HG03095 (cell line): ENCODE results near the gene PDXK.

Experiments
- ATAC-seq: cut with Tn5 transposase; IDR thresholded peaks from one replicate; pipeline ENCODE4 v1.9.1; 2021; ENCODE audit warnings: moderate library complexity; ENCODE audit not compliant: unreplicated experiment

Gene PDXK

DNA sequence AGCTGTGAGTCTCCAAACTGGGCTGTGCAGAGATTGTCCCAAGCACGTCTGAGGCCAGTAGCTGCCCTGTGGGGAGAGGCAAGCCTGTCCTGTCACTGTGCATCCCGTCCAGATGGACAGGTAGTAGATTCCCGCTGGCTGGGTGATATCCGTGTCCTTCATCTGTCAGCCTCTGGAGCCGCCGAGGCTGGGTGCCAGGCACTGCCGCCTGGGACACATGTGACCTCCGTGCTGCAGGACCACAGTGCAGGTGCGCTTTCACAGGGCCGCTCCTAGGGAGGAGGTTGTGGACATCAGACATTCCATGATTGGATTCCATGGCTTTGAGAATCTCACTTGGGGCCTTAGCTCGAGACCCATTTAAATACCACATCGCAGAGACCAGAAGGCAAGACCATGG is 4.7 kb downstream of the PDXK start:
- no peak for ATAC-seq

DNA sequence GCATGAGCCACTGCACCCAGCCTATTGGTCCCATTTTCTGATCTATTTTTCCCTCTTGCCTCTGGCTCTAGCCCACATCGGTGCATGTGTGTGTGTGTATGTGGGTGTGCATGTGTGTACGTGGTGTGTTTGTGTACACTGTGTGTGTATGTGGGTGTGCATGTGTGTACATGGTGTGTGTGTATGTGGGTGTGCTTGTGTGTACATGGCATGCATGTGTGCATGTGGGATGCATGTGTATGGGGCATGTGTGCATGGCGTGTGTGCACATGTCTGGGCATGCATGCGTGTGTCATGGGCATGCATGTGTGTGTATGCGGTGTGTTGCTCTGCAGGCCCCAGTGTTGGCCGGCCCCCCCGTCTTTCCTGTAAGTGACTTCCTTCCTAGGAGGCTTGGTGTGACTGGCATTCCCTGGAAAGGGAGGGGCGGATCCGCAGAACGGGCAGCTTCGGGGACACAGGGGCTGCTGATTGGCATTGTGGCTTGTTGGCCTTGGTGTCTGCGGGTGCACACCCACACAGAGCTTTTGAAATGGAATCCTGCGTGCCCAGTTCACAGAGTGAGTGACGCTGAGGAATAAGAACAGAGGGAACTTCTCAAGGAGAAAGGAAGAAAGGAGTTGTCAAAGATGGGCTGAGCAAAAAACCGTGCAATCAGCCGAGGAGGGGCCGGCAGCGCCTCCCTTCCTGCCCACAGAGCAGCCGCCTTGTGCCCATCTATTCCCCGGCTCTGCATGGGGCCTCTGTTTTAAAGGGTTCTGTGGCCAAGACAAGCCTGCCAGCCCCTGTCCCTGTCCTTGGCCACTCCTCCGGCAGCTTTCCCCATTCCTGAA is 8.0 kb downstream of the PDXK start:
- no peak for ATAC-seq

DNA sequence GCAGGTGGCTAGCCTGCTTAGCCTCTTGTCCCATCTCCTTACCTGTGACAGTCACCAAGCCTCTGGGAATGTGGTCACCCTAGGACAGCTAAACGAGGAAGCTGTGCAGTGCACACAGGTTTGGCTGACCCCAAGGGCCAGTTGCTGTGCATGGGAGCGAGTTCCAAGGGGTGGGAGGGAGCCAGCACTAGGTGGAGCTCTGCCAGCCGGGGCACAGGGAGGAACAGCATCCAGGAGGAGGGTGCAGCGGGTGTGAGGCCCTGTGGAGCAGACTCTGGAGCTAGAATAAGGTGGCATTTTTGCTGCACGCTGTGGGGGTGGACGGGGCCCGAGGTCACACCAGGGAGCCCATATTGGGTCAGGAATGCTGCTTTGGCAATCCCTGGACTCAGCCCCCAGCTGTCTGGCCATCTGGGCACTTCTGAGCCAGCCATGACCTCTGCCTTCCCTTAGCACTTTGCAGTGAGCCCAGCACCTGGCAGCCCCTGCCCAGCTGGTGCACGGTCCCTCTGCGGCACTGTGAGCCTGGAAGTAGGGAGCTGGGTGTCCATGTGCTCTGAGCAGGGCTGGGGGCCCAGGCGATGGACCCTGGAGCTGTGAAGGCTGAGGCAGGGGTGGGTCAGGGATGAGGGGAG is 8.7 kb downstream of the PDXK start:
- ATAC-seq, result no peak

DNA sequence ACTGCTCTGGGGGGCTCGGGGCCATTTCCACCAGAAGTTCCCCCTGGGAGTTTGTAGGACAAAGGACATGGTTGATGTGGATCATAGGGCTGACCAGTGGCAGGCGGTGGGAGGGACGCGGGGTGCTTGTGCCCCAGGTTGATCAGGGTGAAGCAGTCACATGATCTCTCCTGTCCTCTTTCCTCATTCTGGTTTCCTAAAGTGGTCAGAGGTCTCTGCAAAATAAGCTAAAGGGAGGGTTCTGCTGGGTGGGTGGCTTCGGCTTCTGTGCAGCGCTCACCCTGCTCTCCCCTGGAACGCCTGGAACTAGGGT is 9.2 kb downstream of the PDXK start:
- ATAC-seq, result peak; percentile 3

DNA sequence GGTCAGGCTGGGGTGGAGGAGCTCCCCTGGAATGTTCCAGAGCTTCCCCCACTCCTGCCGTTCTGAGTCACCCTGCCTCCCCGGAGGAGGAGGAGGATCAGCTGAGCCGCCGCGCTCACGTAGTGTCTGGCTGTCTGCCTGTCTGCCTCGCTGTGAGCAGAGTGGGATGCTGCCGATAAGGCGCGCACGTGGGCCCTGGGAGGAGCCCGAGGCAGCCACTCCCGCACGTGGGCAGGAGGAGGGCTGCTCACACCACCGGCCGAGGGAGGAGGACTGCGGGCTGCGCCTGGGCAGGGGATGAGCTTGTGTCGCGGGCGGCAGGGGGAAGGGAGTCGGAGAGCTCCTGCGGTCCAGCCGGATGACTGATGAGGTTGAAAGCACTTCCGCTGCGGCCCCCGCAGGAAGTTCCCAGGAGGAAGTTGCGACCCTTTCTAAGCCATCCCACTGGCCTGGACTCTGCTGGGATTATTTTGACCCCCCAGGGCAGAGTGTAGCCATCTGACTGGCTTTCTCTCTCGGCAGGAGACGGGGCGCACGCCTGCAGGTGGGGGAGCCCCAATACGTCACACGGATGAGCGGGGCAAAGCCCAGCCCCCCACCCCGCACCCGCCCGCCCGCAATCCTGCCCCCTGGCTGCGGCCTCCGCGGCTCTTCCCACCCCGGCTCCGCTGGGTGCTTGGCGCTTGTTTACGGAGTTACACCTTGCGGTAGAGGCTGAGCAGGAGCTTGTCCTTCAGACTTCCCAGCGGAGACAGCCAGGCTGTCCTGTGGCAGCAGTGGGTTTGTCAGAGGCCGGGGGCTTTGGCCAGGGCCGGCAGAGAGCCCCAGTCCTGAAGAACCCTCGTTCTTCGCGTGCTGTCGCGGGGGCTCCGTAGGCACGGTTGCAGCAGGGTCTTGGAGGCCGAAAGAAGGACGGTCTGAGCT is 9.8 kb downstream of the PDXK start:
- ATAC-seq, result peak; percentile 46

DNA sequence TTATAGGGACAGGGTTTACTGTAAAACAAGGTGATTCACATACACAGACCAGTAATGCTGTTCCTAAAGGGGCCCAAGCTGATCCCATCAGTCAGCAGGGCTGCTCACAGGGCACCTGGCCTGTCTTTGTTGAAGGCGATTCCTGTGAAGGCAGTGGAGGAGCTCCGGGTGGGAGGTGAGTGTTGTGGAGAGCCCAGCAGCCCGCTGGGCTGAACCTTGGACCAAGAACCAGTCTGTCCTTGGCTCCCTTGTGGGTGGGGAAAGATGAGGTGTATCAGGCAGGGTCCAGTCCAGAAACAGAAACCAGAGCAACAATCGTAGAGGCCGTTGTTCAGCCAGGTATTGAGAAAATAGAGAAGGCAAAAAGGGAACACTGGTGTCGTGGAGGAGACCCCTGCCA is 12.5 kb downstream of the PDXK start:
- ATAC-seq, result no peak

DNA sequence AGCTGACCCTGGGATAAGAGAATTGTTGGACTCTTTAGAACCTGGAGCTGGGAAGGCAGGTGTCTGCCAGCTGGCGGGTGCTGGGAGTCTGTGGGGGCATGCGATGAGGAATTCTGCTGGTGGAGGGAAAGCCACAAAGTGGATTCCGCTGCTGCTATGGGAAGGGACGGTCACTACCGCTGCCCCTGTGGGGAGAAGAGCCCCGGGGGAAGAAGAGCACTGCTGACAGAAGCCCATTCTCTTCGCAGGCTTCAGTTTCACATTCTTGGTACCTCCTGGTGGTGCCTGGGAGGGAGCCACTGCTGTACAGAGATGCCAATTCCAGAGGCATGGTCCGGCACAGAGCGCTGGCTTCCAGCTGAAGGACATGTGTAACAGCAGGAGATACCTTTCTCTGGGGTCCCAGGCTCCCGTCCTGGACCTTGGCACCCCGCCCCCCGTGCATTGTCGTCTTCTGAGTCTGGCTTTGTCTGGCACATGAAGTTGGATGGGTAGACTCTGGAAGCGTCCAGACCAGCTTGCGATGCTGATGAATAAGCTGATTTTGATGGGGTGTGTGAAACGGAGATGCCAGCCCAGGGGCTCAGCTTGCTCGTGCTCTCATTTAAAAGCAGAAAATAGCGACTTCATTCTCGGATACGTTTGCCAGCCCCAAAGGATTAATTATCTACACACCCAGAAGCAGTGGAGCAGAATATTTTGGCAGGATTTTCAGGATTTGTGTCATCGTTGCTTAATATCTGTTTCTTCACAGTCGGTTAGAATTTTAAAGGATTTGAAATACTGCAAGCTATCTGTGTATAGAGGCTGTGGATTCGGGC is 13.2 kb downstream of the PDXK start:
- no peak for ATAC-seq

DNA sequence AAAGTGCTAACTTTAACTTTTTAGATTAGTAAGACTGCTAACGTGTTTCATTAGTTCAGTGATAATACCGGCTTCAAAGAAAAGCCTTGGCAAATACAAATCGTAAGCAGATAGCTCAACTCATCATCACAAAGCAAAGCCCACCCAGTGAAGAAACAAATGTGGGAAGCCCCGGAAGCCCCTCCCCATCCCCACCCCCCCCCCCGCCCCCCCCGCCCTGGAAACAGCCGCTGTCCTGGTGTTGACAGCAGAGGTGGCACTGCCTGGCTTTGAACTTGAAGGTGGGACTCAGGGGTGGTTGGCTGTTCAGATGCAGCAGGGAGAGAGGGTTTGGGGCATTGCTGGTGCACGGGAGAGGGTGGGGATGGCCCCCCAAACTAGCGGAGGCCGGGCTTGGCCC is 14.1 kb downstream of the PDXK start:
- no peak for ATAC-seq

DNA sequence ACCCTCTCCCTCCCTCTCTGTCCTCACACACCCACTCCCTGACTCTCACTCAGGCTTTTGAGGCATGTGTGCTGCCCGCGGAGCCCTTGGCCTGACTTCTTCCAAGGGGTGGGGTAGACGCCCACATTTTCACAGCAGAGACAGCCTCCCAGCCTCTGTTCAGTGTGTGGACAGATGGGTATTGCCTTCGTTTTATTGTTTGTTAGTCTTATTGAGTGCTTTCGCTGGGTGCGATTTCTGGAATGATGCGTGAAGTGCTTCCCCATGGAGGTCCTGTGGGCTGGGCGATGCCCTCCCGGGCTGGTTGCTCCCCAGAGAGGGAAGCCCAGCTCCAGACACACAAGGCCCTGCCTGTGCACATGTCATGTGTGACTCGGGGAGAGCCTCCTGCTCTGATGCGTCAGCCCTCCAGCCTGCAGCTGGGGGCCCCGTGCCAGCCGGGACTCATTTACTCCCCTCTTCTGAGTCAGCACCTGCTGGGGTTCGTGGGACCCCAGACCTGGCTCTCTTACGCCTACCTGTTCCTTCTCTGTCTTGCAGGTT is 14.7 kb downstream of the PDXK start:
- no peak for ATAC-seq

DNA sequence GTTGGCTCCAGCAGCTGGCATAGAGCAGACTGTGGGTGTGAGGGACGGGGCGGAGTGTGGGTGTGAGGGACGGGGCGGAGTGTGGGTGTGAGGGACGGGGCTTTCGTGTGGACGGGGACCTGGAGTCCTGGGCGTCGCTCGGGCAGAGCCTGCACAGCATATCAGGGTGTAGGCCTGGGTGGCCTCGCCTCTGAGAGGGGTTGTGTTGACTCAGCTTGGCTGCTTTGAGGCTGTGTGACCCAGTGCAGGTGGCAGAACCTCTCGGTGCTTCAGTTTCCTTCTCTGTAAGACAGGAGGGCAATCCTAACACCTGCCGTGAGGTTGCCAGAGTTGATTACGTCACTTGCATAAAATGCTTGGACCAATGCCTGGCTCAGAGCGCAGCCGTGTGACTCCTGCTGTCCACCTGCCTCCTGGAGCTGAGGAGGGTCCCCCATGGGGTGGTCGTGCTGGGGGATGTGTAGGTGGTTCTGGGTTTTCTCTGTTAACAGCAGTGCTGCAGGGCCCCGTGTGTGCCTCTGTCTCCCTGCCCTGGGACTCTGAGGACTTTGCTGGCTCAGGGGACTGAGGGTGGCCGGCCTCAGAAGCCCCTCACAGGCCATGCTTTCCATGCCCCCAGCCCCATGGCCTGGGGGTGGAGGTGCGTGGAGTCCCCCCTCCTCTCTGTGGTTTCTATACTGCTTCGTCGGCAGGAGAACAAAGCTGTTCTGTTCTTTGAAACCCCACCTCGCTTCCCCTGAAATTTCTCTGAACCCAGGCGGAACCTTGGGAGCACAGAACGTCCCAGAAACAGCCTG is 15.4 kb downstream of the PDXK start:
- no peak for ATAC-seq

DNA sequence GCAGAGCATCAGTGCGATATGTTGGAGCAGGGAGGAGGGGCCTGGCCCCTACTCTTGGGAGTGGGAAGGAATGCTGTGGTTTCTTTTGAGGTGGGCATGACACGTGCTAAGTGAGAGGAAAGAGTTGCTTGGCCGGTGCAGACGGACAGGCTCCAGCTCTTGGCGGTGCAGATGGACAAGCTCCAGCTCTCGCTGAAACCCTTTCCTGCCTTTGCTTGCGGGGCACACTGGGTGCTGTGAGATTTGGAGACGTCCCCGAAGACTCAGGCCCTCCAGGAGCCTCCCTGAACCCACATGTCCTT is 15.9 kb downstream of the PDXK start:
- ATAC-seq, result no peak

DNA sequence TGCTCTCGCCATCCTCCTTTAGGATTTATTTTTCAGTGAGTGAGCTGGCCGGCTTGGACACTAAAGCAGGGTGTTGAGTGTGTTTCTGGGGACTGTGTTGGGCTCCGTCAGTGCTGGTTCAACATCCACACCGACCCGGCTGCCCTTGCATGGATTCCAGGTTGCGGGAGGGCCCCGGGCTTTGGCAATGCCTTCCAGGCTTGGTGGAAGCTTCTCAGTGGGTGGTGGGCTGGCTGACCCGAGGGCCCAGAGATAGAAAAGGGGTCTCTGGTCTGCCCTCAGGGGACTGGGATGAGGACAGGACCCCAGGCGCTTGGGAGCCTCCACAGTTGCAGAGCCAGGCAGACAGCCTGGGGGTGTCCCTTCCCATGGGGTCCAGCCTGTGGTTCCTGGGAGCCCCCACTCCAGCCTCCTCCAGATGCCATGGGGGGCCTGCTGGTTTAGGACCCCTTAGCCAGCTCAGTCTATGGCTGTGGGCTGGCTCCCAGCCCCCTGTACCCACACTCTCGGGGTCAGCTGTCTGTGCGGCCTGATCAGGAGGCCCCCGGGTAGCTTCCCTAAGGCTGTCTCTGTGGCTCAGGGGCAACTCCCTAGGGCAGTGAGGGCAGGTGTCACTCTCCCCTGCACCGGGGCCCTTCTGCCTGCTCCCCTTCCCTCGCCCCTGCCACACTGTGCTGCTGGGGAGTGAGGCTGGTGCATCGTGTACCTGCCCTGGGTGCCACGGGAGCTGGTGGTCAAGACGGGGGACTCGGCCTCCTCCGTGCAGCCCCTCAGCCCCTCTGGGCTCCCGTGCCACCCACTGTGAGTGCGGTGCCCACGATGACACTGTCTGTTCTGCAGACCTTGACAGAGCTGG is 16.5 kb downstream of the PDXK start:
- ATAC-seq, result no peak

DNA sequence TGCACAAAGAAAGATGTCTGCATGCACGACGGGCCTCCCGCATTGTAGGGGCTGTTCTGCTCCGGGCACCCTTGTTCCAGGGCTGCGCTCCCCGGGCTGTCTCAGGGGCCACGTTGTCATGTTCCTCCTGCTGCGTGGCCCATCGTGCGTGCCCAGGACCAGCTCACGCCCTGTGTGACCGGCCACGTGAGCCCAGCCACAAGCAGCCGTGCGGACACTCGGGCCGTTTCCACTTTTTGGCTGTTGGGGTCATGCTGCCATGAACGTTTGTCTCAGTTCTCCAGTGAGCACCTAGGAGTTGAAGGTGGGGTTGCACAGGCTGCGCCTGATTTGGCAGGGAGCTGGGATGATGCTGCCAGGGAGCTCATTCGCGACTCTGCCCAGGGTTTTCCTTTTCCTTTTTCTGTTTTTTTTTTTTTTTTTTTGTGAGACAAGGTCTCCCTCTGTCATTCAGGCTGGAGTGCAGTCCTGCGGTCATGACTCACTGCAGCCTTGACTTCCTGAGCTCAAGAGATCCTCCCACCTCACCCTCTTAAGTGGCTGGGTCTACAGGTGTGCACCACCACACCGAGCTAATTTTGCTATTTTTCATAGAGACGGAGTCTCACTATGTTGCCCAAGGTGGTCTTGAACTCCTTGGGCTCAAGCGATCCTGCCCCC is 17.4 kb downstream of the PDXK start:
- no peak for ATAC-seq

DNA sequence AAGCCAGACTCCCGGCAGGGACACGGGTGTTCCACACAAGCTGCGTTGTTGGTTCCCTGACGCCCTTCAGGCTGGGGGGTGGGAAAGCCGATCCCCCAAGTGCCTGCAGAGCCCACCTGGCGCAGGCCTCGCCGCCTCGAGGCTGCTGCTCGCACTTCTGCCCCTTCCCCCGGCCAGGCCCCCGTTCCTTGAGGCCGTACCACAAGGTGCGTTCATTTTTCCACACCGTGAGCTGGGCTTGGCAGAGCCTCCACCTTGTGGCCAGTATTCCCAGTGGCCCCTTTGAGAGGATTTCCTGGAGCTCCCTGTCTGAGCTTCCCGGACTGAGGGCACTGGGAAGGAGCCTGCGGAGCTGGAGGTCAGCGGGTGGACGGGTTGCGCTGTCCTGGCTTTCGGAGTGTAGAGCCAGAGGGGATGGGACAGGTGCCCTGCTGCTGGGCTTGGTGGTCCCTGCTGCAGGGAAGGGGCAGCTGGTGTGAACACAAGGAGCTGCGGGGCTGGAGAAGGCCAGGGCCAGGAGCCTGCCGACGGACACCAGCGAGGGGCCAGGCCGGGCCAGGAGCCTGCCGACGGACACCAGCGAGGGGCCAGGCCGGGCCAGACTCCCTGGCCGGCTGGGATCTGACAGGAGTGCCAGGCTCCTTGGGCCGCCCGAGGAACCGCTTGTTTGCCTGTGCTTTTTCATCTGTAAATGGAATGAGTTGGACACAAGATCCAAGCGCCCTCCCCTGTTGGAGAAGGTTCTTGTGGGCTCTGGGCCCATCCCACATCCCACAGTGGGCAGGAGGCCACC is 18.4 kb downstream of the PDXK start:
- ATAC-seq, result no peak

DNA sequence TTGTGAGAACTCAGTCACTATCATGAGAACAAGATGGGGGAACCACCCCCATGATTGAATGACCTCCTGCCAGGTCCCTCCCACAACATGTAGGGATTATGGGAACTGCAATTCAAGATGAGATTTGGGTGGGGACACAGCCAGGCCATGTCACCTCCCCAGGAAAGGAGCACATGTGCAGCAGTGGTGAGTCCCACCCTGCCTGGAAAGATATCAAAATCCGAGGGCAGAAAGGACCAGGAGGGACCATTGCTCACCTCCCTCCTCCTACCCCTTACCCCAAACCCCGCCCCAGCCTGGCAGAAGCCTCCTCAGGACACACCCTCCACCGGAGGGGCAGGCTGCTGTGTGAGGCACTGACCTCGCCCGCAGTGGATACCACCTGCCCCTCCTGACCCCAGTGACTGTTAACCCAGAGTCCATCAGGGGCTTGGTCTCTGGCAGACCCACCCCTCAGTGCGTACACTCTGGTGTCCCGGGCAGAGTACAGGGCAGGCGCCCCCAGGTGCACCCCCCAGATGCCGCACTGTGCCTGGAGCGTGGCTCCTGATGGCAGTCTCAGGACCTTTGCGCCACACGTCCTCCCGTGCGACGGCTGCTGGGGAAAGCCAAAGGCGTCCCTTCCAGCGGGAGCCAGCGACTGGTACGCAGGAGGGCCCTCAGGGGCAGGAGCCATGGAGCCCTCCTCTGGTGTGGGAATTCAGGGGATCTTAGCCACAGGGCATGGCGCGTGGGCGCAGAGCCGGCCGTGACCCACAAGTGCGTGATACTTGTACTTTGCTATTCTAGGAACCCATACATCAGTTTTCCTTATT is 20.9 kb downstream of the PDXK start:
- ATAC-seq, result no peak

DNA sequence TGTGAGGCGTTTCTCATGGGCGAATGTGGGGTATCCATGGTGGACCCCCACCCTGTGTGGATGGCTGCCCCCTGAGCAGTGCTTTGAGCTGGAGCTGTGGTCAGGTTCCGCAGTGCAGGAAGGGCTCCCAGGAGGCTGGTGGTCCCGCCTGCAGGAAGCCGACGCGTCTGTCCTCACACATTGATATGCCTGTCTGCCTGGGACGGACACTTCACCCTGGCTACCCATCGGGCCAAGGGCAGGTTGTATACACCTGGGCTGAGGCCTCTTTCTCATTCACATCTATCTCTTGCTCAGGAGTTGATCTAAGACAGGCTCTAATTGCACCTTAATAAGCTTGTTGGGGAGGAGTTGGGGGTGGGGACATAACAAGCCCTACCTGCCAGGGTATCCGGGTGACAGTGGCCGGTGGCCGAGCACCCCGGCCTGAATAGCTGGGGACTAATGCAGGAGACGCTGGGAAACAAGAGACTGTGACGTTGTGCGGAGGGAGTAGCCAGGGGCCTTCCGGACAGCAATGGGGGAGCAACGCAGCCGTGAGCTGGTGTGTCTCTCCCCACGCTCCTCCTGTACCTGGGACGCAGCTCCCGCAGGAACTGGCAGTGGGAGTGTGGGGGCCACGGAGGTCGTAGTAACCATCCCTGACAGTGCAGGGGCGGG is 21.7 kb downstream of the PDXK start:
- ATAC-seq, result no peak
